DMS79 treated with DMSO at 0.1 percent for 48 hours (cell line): Measurements from ENCODE around the gene GDF2.

ENCODE experiments used
- DNase-seq: peaks from one replicate; lab custom pipeline; 2025; lab: John Stamatoyannopoulos, UW

GDF2 gene

DNA sequence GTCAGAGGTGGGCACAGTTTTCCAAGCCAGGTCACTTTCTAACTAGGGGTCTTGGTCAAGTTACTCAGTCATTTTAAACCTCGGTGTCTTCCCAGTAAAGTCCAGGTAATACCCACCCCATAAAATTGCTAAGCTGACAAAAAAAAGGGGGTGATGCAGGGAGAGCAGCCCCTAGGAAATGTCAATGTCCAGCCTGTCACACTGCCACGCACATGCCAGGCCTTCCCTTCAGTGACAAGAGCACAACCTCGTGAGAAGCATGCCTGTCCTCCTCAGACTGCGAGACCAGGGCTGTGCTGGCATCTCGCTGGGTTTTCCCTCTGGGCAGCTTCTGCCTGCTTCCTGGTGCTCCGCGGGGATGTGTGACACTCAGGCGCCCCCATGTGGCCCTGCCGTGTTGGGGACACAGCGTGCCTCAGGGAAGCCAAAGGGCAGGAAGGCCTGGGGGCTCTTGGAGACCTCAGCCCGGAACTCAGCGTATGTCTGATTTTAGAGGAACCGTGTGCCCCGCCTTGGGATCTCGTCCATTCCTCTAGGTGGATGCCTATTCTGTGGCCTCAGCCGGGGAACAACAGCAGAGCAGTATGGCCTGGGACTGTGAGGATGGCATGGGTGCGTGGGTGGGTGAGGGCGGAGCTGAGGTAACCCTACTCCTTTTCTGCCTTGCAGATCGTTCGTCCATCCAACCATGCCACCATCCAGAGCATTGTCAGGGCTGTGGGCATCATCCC, 10.2 kb upstream of the GDF2 start:
- peak; percentile 51 for DNase-seq

- DNase-seq = no peak
Observed at GRCh38 chr10:47312663-47312995, 9.6 kb upstream of the GDF2 start.

DNA sequence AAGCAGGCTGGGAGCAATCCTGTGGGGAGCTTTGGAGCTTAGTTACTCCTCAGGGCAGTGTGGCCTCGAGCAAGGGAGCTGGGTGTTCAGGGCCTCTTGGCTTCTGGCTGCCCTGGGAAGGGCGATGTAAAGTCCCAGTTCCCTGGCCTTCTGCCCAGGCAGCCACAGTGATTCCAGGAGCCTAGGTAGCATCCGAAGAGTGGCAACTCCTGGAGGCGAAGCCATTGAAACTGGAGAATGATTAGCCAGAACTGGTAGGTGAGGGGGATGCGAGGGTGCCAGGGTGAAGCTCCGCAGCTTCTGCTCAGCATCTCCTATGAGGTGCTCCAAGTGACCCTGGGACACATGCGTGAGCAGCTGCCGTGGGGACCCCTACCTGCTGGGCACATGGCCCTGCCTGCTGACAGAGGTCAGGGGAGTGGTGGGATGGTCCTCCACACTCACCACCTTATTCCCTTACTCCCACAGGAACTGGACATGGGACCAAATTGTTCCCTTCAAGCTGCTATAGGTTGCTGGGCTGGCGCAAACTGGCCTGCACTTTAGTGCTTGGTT, 7.8 kb upstream of the GDF2 start:
- DNase-seq = no peak

GRCh38 chr10:47315421-47315820, 6.8 kb upstream of the GDF2 start:
- no peak for DNase-seq

DNA sequence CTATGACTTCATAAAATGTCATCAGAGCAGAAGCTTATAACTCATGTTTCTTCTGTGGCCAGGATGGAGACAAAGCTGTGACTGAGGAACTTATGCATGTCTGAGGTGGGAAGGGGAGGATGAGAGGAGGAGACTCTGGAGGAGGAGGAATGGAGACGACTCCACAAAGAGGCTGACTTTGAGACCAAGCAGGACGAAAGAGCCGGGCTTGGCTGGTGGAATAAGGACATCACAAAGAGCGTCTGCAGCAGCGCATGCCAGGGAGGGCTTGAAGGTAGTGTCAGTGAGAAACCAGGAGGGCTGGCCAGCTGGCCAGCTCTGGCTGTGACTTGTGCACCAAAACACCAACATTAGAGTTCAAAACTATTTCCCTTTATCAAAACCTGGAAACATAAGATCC, 6.1 kb upstream of the GDF2 start:
- no peak for DNase-seq

DNA sequence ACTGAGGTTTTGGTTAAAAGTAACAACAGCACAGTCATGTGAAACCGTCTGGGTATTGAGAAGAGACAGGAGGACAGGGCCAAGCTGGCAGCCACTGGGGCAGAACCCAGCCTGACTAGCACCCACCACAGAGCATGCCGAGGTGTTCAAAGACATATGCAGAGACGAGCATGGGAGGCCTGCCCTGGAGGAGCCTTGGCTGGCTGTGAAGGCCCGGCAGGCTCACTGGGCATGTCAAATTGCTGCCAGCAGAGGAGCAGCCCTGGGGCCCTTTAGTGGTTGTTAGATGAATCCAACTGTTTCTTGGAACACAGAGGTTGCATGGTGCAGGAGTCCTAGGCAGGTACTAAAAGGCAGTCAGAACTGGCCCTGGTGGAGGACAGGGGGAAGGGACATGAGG, 5.0 kb upstream of the GDF2 start:
- no peak for DNase-seq

DNA sequence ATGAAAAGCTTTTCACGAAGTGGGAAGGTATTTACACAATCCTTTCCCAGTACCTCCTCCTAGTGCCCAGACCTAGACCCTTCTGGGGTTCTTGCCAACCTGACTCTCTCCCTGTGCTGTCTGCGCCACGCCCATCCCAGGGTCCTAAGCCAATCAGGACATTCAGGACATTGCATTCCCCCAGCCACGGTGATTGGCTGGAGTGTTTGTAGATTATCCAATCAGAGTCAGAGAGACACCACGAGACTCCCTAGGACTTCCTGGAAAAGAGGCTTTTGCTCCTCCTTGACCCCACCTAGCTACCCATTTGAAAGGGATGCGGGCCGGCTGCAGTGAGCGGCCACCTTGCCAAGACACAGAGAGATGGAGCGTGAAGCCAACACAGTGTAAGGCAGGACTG, 3.5 kb upstream of the GDF2 start:
- no peak for DNase-seq

DNA sequence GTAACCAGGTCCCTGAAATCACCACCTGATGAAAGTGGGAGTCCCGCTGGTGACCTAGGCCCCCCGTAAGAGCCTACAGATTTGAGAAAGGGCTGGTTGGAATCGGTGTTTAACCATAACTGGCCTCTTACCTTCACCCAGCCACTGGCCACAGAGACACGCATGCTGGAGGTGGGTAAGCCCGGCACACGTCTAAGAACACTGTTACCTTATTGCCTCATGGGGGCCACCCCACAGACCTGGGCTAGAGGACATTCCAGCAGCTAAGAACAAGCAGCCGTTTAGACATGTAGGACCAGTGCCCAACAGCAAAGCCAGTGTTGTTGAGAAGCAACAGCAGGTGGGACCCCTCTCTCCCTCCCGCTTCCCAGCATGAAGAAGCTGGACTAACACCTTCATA, 2.5 kb upstream of the GDF2 start:
- DNase-seq = no peak

DNA sequence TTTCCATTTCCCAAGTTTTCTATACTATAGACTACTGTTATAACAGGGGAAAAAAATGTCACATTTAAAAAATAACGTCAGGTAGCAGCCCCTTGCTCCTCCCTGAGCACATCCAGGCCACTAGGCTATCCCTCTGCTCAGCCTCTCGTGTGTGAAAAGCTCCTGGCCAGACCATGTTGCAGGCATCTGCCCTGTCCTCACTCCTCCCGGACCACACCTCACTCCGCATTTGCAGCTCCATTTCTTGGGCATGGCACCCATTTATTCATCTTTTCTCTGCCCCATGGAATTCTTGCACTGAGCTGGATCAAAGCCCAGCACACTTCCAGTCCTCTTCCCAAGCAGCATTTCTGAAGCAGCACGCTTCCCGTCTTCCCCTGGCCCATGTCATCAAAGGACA, 1.4 kb upstream of the GDF2 start:
- DNase-seq = no peak

- no peak for DNase-seq
Observed at GRCh38 chr10:47321521-47322195, 596 bp upstream of the GDF2 start.

GRCh38 chr10:47323087-47323486, 833 bp downstream of the GDF2 start:
- DNase-seq = no peak

GRCh38 chr10:47323636-47324296, 1.5 kb downstream of the GDF2 start:
- DNase-seq = no peak

DNA sequence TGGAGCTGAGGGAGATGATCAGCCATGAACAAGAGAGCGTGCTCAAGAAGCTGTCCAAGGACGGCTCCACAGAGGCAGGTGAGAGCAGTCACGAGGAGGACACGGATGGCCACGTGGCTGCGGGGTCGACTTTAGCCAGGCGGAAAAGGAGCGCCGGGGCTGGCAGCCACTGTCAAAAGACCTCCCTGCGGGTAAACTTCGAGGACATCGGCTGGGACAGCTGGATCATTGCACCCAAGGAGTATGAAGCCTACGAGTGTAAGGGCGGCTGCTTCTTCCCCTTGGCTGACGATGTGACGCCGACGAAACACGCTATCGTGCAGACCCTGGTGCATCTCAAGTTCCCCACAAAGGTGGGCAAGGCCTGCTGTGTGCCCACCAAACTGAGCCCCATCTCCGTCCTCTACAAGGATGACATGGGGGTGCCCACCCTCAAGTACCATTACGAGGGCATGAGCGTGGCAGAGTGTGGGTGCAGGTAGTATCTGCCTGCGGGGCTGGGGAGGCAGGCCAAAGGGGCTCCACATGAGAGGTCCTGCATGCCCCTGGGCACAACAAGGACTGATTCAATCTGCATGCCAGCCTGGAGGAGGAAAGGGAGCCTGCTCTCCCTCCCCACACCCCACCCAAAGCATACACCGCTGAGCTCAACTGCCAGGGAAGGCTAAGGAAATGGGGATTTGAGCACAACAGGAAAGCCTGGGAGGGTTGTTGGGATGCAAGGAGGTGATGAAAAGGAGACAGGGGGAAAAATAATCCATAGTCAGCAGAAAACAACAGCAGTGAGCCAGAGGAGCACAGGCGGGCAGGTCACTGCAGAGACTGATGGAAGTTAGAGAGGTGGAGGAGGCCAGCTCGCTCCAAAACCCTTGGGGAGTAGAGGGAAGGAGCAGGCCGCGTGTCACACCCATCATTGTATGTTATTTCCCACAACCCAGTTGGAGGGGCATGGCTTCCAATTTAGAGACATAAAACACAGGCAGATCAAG, 3.3 kb downstream of the GDF2 start:
- no peak for DNase-seq

DNA sequence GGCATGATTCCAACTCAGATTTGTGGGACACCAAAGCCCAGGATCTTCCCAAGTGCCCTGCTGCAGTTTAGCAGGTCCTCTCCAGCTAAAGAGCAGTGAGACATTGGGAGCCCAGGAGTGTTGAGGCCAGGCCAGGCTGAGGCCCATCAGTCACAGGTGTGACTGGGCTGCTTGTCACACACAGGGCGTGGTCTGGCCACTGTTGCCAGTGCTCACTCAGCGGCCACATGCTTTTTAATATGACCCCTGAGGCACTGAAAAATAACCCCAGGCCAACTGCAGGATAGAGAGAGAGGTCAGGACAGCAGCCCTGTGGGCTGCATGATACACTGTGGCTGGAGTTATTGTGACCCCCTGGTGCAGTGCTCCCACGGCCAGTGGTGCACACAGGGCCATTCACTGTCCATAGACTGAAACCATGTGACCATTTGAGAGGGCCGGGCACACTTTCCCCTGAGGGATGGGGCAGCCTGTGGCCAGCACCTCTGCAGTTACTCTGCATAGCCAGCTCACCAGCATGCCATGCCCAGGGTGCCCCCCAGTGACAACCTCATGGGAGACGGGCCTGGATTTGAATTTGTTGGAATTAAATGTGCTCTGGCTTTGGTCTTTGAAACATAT, 4.2 kb downstream of the GDF2 start:
- no peak for DNase-seq

DNA sequence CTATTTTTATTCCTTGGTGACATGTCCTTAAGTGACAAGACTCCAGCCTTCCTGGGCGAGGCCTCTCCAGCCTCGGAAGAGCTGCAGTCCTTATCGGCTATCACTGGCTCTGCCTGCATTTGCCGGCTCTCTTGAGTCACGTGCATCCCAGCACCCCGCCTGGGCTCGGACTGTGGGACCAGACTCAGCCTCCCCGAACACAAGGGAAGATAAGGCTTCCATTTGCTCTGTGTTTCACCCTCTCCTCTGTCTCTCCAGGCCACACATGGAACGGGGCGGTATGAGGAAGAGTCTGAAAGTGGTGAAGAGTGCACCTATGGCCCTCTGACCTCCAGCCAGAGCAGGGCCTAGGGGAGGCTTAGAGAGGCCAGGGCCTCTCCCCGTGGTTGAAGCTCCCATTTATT, 4.7 kb downstream of the GDF2 start:
- DNase-seq = no peak

DNA sequence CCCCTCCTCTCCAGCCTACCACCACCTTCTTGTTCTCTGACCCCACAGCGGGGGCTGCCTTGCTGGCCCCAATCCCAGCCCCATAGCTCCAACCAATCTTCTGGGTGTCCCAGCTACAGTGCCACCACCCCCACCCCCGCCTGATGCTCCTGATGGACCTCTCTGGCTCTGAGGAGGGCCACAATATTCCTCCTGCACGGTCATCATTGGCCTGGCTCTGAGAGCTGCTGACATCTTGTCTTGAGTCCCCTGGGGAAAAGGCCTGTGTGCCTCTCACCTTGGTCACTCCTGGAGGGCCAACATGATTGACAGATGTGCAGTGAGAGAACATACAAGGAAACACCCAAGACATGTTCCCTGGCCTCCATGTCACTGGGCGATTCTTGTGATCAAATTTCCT, 7.6 kb downstream of the GDF2 start:
- DNase-seq = no peak

GRCh38 chr10:47330366-47330765, 8.1 kb downstream of the GDF2 start:
- DNase-seq = no peak

DNA sequence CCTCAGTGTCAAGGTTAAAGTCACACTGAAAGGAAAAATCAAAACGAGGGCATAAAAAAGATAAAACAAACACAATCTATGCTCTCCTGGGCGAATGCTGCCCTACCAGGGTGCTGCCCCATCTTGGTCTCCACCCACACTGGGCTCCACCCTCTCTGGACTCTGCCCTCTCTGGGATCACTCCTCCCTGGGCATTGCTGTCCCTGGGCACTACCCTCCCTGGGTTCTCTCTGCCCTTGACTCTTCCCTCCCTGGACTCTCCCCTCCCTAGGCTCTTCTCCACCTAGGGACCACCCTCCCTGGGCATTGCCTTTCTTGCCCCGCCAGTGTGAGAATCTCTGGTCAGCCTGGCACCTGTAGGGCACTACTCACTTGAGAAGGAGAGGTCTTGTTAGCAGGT, 8.6 kb downstream of the GDF2 start:
- DNase-seq = no peak

GRCh38 chr10:47331491-47331890, 9.2 kb downstream of the GDF2 start:
- no peak for DNase-seq

GRCh38 chr10:47331954-47332353, 9.7 kb downstream of the GDF2 start:
- no peak for DNase-seq

DNA sequence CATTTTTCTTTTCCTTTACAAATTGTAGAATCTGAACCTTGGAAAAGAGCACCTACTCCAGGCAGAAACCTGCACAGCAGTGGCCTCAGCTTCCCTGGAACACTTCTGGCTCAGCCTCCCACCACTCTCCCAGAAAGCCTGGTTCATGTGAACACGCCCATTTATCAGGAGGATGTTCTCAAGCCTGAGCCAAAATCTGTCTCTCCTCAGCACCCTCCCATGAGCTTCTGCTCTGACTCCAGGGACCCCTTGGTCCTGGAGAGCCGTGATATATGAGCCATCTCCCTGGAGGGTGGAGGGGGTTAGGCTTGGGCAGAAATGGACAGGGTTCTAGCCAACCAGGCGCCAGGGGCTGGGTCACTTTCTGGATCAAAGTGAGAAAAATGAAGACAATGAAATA, 10.1 kb downstream of the GDF2 start:
- DNase-seq = no peak

DNA sequence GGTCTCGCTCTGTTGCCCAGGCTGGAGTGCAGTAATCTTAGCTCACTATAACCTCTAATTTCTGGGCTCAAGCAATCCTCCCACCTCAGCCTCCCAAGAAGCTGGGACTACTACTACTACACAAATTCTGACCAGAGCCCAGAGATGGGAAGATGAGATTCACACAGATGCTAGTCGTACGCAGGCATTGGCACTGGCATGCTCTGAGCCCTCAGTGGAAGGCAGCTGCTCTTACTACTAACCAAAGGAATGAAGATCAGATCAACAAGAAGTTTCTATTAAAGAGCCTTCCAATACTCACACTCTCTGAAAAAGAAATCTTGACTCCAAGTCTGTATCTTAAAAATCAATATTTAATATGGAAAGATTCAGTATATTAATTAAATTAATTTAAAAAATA, 10.7 kb downstream of the GDF2 start:
- DNase-seq = no peak
